Panc1 (cell line): ENCODE data around the gene PGF.
A peak's percentile ranks its signal among the peaks of the same experiment; 100 is the strongest.

Experiments
- CTCF ChIP-seq: fragments of 450-650 bp; IDR thresholded peaks from 2 replicates; pipeline ENCODE4 v1.5.1; 2017; ENCODE audit warnings: mild to moderate bottlenecking
- POLR2AphosphoS5 ChIP-seq: IDR thresholded peaks from 2 replicates; pipeline ENCODE4 v1.6.1; 2012; ENCODE audit warnings: mild to moderate bottlenecking, low read depth, low read length, moderate library complexity
- SIN3A ChIP-seq: IDR thresholded peaks from 2 replicates; pipeline ENCODE4 v1.6.1; 2012; ENCODE audit warnings: low read depth, mild to moderate bottlenecking, low read length, moderate library complexity, borderline replicate concordance; ENCODE audit not compliant: insufficient read depth

- TF ChIP-seq CTCF (no peak), POLR2AphosphoS5 (no peak), SIN3A (0 out of 2 replicates have a peak, but pooled peaks have one; percentile 24)
Observed at GRCh38 chr14:75003250-75004027, 48.0 kb upstream of the PGF start.
